NT2/D1 (cell line): ENCODE results near the gene PXYLP1.

Source experiments
- DNase-seq: peaks from one replicate; pipeline ENCODE4 v3.0.0-alpha.2; 2011; ENCODE audit warnings: low read depth, low spot score
- H3K27me3 ChIP-seq: 2 replicates; pipeline ENCODE4 v1.6.0; 2011; ENCODE audit warnings: mild to moderate bottlenecking; ENCODE audit not compliant: insufficient read length, insufficient read depth
- H3K36me3 ChIP-seq: 2 replicates; pipeline ENCODE4 v1.6.1; 2011; ENCODE audit warnings: mild to moderate bottlenecking, low read length, mixed read lengths; ENCODE audit not compliant: insufficient read depth, insufficient read length
- H3K4me1 ChIP-seq: 2 replicates; pipeline ENCODE4 v1.5.1; 2011; ENCODE audit not compliant: insufficient read depth, insufficient read length
- H3K4me3 ChIP-seq: 2 replicates; pipeline ENCODE4 v1.5.1; 2011; ENCODE audit warnings: low read depth; ENCODE audit not compliant: insufficient read length
- H3K9ac ChIP-seq: 2 replicates; pipeline ENCODE4 v1.6.0; 2011; ENCODE audit warnings: low read depth; ENCODE audit not compliant: insufficient read length
- H3K9me3 ChIP-seq: 2 replicates; pipeline ENCODE4 v1.5.1; 2011; ENCODE audit warnings: mild to moderate bottlenecking, low read length; ENCODE audit not compliant: insufficient read depth
- SUZ12 ChIP-seq: IDR thresholded peaks from 2 replicates; pipeline ENCODE4 v1.6.1; 2011; ENCODE audit not compliant: insufficient read length, insufficient read depth; ENCODE audit errors: extremely low read depth
- YY1 ChIP-seq: IDR thresholded peaks from 2 replicates; pipeline ENCODE4 v1.6.1; 2011; ENCODE audit not compliant: insufficient read length, insufficient read depth
- ZNF274 ChIP-seq: IDR thresholded peaks from 2 replicates; pipeline ENCODE4 v1.6.1; 2011; ENCODE audit warnings: mild to moderate bottlenecking, low read depth, low read length

The PXYLP1 gene

GRCh38 chr3:141279077-141279967, 47.7 kb downstream of the PXYLP1 start:
- Histone ChIP-seq H3K9ac (no peak overlapping the region), H3K4me3 (no peak overlapping the region), H3K4me1 (no peaks in the 10 kb centered on the region), H3K9me3 (no peaks in the 10 kb centered on the region), H3K27me3 (no peaks in the 10 kb centered on the region), H3K36me3 (peaks cover 6% of the 10 kb centered on the region)
- DNase-seq = no peak
- TF ChIP-seq ZNF274 (no peak), YY1 (no peak), SUZ12 (no peak)

GRCh38 chr3:141280086-141280485, 48.5 kb downstream of the PXYLP1 start:
- TF ChIP-seq ZNF274 (no peak), SUZ12 (no peak), YY1 (no peak)
- Histone ChIP-seq H3K9me3 (no peaks in the 10 kb centered on the region), H3K27me3 (no peaks in the 10 kb centered on the region), H3K4me3 (no peak overlapping the region), H3K36me3 (peaks cover 6% of the 10 kb centered on the region), H3K9ac (no peak overlapping the region), H3K4me1 (no peaks in the 10 kb centered on the region)
- no peak for DNase-seq

GRCh38 chr3:141280690-141281089, 49.1 kb downstream of the PXYLP1 start:
- Histone ChIP-seq H3K36me3 (peaks cover 6% of the 10 kb centered on the region), H3K4me3 (no peak overlapping the region), H3K9ac (no peak overlapping the region), H3K27me3 (no peaks in the 10 kb centered on the region), H3K4me1 (no peaks in the 10 kb centered on the region), H3K9me3 (no peaks in the 10 kb centered on the region)
- no peak for DNase-seq
- TF ChIP-seq ZNF274 (no peak), SUZ12 (no peak), YY1 (no peak)

- no peak for TF ChIP-seq YY1
- TF ChIP-seq SUZ12 = no peak
- TF ChIP-seq ZNF274 = no peak
- Histone ChIP-seq H3K9me3 (no peaks in the 10 kb centered on the region), H3K27me3 (no peaks in the 10 kb centered on the region), H3K4me1 (no peaks in the 10 kb centered on the region), H3K4me3 (no peak overlapping the region), H3K36me3 (peaks cover 4% of the 10 kb centered on the region), H3K9ac (no peak overlapping the region)
- no peak for DNase-seq
Measured at GRCh38 chr3:141285570-141285969, 53.9 kb downstream of the PXYLP1 start.

- TF ChIP-seq ZNF274 (no peak), SUZ12 (no peak), YY1 (no peak)
- Histone ChIP-seq H3K4me3 (no peak overlapping the region), H3K9me3 (no peaks in the 10 kb centered on the region), H3K36me3 (peaks cover 3% of the 10 kb centered on the region), H3K27me3 (no peaks in the 10 kb centered on the region), H3K4me1 (no peaks in the 10 kb centered on the region), H3K9ac (no peak overlapping the region)
- no peak for DNase-seq
Measured at GRCh38 chr3:141286856-141287255, 55.2 kb downstream of the PXYLP1 start.

- Histone ChIP-seq H3K27me3 (no peaks in the 10 kb centered on the region), H3K36me3 (peaks cover 1% of the 10 kb centered on the region), H3K9me3 (no peaks in the 10 kb centered on the region), H3K4me3 (no peak overlapping the region), H3K9ac (no peak overlapping the region), H3K4me1 (no peaks in the 10 kb centered on the region)
- no peak for DNase-seq
- TF ChIP-seq YY1 (no peak), ZNF274 (no peak), SUZ12 (no peak)
Measured at GRCh38 chr3:141287326-141287725, 55.7 kb downstream of the PXYLP1 start.

GRCh38 chr3:141288336-141288990, 56.8 kb downstream of the PXYLP1 start:
- Histone ChIP-seq H3K4me3 (no peak overlapping the region), H3K9me3 (no peaks in the 10 kb centered on the region), H3K4me1 (no peaks in the 10 kb centered on the region), H3K9ac (no peak overlapping the region), H3K36me3 (peaks cover 5% of the 10 kb centered on the region), H3K27me3 (no peaks in the 10 kb centered on the region)
- no peak for TF ChIP-seq YY1
- DNase-seq = no peak
